Peyer's patch (tissue), 4 donors: ENCODE measurements around the gene ERC2. TPM values are rescaled to one million over a fixed set of nuclear protein-coding genes. Genes with fewer than 3 reads are reported as not detected.

Experiments
- DNase-seq, 3 donors: peaks; one replicate each; pipeline ENCODE4 v3.0.0-alpha.2; 2017 to 2019
- H3K27ac ChIP-seq, 4 donors: fragments of 200-600 bp; sonication (generic); one replicate each; pipeline ENCODE4 v1.5.1; 2016 to 2019
- H3K27me3 ChIP-seq, 2 donors: fragments of 200-600 bp; sonication (generic); one replicate each; pipeline ENCODE4 v1.5.1; 2019
- H3K36me3 ChIP-seq, 3 donors: fragments of 200-600 bp; sonication (generic); one replicate each; pipeline ENCODE4 v1.5.1; 2016 to 2019
- H3K4me1 ChIP-seq, 4 donors: fragments of 200-600 bp; sonication (generic); one replicate each; pipeline ENCODE4 v1.5.1; 2016 to 2019
- H3K4me3 ChIP-seq, 4 donors: fragments of 200-600 bp; sonication (generic); 1 replicate in 3 of 4; 2 replicates in 1 of 4; pipeline ENCODE4 v1.5.1; 2016 to 2019; ENCODE audit warnings: mild to moderate bottlenecking in 1 of 4
- H3K9me3 ChIP-seq, 4 donors: fragments of 200-600 bp; sonication (generic); one replicate each; pipeline ENCODE4 v1.5.1; 2016 to 2019; ENCODE audit warnings: mild to moderate bottlenecking in 1 of 4
- CTCF ChIP-seq, 6 experiments: fragments of 450-650 bp in 4 of 6; fragments of 200-600 bp in 2 of 6; sonication (generic) in 1 of 6; IDR thresholded peaks; one replicate each; pipeline ENCODE4 v1.5.1; 2017 to 2019; ENCODE audit warnings: antibody characterized with exemption in 6 of 6, mild to moderate bottlenecking in 3 of 6, moderate library complexity in 1 of 6
- POLR2A ChIP-seq, 2 donors: fragments of 450-650 bp; IDR thresholded peaks; one replicate each; pipeline ENCODE4 v1.5.1; 2017; ENCODE audit warnings: antibody characterized with exemption in 2 of 2, mild to moderate bottlenecking in 2 of 2, moderate library complexity in 2 of 2
- total RNA-seq, 4 donors: library from RNA; depleted of rRNA; stranded (reverse); fragments of >200 nt; gene quantifications; one replicate each; pipeline ENCODE4 v1.1.0, GENCODE V29; 2016

The ERC2 gene
- total RNA-seq, 4 donors from 2014 or later = 0.18 to 0.83 TPM; not detected in 2

GRCh38 chr3:55615694-55616295, 852.5 kb downstream of the ERC2 start:
- no peaks in the 10 kb centered on the region for H3K4me1 ChIP-seq
- no peak for DNase-seq
- TF ChIP-seq CTCF (IDR thresholded peaks at IDR 0.05) (no peak), POLR2A (IDR thresholded peaks at IDR 0.05) (no peak)
- no peaks in the 10 kb centered on the region for H3K36me3 ChIP-seq
- H3K27ac ChIP-seq = no peak overlapping the region
- no peak overlapping the region for H3K4me3 ChIP-seq
- H3K27me3 ChIP-seq = no peaks in the 10 kb centered on the region
- no peaks in the 10 kb centered on the region for H3K9me3 ChIP-seq

- Histone ChIP-seq H3K4me1 (no peaks in the 10 kb centered on the region), H3K9me3 (no peaks in the 10 kb centered on the region), H3K27me3 (no peaks in the 10 kb centered on the region), H3K36me3 (no peaks in the 10 kb centered on the region), H3K4me3 (no peak overlapping the region), H3K27ac (no peak overlapping the region)
- no peak for DNase-seq
- no peak for TF ChIP-seq CTCF (IDR thresholded peaks at IDR 0.05)
- no peak for TF ChIP-seq POLR2A (IDR thresholded peaks at IDR 0.05)
These were observed 853.1 kb downstream of the ERC2 start for GRCh38 chr3:55615039-55615693.

GRCh38 chr3:55611121-55611520, 857.1 kb downstream of the ERC2 start:
- Histone ChIP-seq H3K4me1 (no peaks in the 10 kb centered on the region), H3K27ac (no peak overlapping the region), H3K36me3 (no peaks in the 10 kb centered on the region), H3K9me3 (no peaks in the 10 kb centered on the region), H3K27me3 (no peaks in the 10 kb centered on the region), H3K4me3 (no peak overlapping the region)
- DNase-seq = no peak
- no peak for TF ChIP-seq CTCF (IDR thresholded peaks at IDR 0.05)
- no peak for TF ChIP-seq POLR2A (IDR thresholded peaks at IDR 0.05)

- Histone ChIP-seq H3K27me3 (no peaks in the 10 kb centered on the region), H3K27ac (no peak overlapping the region), H3K4me3 (no peak overlapping the region), H3K36me3 (no peaks in the 10 kb centered on the region), H3K9me3 (no peaks in the 10 kb centered on the region), H3K4me1 (no peaks in the 10 kb centered on the region)
- no peak for DNase-seq
- TF ChIP-seq POLR2A (IDR thresholded peaks at IDR 0.05) (no peak), CTCF (IDR thresholded peaks at IDR 0.05) (no peak)
These were observed 858.9 kb downstream of the ERC2 start for GRCh38 chr3:55609230-55609827.

GRCh38 chr3:55608301-55608937, 859.8 kb downstream of the ERC2 start:
- no peaks in the 10 kb centered on the region for H3K36me3 ChIP-seq
- H3K27ac ChIP-seq = no peak overlapping the region
- H3K4me1 ChIP-seq = no peaks in the 10 kb centered on the region
- TF ChIP-seq POLR2A (IDR thresholded peaks at IDR 0.05) (no peak), CTCF (IDR thresholded peaks at IDR 0.05) (no peak)
- no peak overlapping the region for H3K4me3 ChIP-seq
- no peak for DNase-seq
- H3K27me3 ChIP-seq = no peaks in the 10 kb centered on the region
- H3K9me3 ChIP-seq = no peaks in the 10 kb centered on the region
